GM18870 (cell line): ENCODE measurements around the gene TMEM45B.
"Not testable (repeated sequence)": the region's sequence is repeated elsewhere in the genome, so short reads cannot be mapped to it uniquely, and the experiment has no call there.

Experiments
- ATAC-seq: cut with Tn5 transposase; IDR thresholded peaks from one replicate; pipeline ENCODE4 v1.9.1; 2021; ENCODE audit warnings: moderate library complexity; ENCODE audit not compliant: unreplicated experiment

The TMEM45B gene

DNA sequence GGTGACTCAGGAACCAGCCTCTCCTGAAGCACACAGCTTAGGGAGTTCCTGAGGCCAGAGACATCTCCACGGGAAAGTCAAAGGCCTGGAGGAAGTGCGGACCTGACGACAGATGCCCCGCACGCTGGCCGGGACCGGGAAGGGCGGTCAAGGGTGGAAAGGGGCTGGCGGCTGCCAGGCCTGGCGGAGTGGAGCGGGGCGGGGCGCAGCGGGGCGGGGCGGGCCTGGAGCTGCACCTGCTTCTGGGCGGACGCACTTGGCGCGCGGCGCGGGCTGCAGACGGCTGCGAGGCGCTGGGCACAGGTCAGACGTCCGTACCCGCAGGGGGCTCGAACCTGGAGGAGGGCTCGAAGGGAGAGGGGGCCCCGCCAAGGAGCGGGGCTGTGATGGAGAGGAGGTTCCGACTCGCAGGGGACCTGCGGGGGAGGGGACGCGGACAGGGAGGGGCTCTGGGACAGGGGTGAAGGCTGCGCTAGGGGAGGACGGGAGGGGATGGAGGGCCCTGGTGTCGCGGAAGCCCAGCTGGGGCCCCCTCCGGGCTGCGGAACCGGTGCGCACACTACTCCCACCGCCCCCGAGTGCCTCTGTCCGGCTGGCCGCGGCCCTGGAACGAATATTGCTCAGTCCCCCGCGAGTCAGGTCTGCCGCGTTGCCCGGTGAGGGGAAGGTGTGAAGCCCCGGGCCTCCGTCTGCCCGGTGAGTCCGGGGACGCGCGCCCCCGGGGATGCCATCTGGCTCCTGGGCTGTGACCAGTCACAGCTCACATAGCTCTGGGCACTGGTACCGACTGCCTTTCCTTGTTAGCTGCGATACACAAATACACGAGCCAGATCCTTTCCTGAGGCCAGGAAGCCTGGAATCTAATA is at the start of gene TMEM45B:
TSS of gene TMEM45B (plus strand) at position 253 of the 866 bp plus-strand sequence. CDS start 36,635 bp downstream, outside the sequence.
- ATAC-seq, result no peak

DNA sequence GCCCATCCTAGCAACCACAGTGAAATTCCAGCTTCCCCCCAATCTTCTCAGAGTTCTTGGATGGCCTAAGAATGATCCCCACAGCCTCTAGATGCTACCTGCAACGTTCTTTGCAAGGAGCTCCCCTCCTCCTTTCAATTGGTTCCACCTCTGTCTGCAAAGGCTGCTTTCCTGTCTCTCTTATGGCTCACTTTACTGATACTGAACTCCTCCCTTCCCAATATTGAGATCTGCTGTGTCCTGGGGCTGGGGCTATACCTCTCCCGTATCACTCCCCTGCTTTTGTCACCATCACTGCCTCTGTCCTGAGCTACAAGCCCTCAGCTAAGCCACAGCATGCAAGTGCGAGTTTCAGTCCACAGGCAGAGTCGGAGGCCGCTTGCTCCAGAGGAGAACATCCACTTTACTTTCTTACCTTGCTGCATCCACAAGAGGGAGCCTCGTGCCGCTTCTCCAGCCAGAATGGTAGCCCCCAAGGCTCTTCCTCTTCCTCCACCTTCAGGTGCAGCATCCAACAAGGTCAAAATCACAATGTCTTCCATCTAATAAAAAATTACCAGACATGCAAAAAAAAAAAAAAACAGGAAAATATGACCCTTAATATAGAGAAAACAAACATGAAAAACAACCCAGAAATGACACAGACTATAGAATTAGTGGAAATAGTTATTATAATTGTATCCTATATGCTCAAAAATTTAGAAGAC is 48.6 kb upstream of the TMEM45B start:
- ATAC-seq, result no peak

GRCh38 chr11:129767827-129768226 is 47.8 kb upstream of the TMEM45B start:
- no peak for ATAC-seq

- ATAC-seq, result no peak
These were observed 47.3 kb upstream of the TMEM45B start for GRCh38 chr11:129768356-129768755.

DNA sequence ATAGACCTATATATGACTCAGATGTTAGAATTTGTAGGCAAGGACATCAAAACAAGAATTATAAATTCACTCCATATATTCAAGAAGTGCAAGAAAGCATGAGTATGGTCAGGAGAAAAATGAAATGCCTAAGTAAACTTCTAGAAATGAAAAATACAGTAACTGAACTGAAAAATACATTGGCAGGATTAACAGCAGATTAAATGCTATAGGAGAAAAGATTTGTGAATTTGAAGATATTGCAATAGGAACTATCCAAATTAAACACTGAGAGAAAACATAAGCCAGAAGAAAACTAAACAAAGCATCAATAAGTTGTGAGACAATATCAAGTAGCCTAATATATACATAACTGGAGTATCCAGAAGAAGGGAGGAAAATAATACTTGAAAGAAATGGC is 46.6 kb upstream of the TMEM45B start:
- no peak for ATAC-seq

GRCh38 chr11:129770993-129771392 is 44.7 kb upstream of the TMEM45B start:
- ATAC-seq, result no peak

DNA sequence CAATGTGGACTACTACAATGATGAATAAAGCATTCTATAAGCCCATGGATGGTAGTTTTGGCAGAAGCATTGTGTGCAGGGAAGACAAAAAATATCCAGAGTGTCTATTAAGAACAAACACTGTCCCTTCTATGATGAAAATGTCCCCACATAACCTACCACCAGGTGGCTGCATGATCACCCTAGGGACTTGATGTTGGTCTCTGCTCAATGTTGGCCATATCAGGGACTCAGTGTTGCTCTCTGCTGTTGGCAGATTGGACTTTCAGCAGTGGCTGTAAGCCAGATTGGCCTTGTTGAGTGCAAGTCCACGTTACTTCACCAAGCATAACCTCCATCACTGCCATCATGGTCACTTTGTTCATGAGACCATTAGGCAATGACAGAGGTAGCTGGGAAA is 44.2 kb upstream of the TMEM45B start:
- not testable (repeated sequence) for ATAC-seq

DNA sequence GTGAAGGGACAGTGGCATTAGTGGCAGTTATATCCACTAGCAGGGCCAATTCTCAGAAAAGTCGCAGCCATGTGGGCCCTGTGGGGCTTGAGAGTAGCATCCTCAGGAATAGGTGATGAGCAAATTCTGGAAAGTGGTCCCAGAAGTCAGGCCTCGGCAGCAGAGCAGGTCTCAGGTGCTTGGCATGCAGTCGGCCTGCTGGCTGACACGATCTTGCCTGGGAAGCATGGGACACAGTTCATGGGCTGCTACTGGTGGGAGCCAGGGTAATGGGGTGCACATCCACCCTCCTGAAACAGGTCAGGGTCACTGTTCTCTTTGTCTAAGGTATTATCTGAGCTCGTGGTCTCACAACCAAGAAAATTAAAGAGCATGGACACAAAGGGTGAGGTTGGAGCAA is 36.8 kb upstream of the TMEM45B start:
- no peak for ATAC-seq

DNA sequence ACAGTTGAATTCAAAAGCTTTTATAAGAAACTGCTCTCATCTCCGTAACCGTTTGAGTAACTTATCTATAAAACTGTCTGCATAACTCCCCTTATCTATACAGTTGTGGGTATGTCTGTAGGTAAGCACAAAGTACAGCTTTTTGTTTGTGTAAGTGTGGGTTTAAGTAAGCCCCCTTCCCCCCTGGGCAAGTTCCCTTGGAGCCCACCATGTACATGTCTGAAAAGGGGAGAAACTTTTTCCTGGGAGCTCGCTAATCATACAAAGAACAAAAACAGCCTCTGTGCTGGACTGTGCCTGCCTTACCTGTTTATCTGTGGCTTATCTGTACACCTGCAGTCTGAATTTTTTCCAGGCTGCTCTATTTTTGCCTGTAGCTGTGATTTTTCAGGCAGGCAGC is 36.3 kb upstream of the TMEM45B start:
- ATAC-seq, result no peak

DNA sequence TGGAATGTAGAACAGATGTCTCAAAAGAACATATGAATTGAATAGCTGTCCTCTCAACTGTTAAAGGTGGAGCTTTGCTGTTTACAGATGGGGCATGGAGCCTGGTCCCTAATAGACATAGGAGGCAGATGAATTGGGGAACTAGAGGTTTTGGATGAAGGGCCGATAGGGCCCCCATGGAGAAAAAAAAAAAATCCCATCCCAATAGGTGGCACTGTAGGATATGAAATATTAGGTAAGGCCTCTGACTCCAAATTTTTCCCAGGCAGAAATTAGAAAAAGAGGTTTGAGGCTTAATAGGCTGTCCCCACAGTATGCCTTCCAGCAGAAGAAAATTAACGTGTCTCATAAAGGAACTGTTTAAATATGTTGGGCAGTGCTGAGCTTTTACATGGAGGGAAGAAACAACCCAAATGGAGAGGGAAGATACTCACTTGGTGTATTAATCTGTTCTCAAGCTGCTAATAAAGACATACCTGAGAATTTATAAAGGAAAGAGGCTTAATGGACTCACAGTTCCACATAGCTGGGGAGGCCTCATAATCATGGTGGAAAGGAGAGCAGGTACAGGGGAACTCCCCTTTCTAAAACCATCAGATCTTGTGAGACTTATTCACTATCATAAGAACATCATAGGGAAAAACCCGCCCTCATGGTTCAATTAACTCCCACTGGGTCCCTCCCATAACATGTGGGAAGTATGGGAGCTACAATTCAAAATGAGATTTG is 30.1 kb upstream of the TMEM45B start:
- ATAC-seq, result no peak

DNA sequence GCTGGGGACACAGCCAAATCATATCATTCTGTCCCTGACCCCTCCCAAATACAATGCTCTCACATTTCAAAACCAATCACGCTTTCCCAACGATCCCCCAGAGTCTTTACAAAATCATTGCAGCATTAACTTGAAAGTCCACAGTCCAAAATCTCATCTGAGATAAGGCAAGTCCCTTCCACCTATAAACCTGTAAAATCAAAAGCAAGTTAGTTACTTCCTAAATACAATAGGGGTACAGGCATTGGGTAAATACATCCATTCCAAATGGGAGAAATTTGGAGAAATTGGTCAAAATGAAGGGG is 29.6 kb upstream of the TMEM45B start:
- ATAC-seq, result not testable (repeated sequence)

DNA sequence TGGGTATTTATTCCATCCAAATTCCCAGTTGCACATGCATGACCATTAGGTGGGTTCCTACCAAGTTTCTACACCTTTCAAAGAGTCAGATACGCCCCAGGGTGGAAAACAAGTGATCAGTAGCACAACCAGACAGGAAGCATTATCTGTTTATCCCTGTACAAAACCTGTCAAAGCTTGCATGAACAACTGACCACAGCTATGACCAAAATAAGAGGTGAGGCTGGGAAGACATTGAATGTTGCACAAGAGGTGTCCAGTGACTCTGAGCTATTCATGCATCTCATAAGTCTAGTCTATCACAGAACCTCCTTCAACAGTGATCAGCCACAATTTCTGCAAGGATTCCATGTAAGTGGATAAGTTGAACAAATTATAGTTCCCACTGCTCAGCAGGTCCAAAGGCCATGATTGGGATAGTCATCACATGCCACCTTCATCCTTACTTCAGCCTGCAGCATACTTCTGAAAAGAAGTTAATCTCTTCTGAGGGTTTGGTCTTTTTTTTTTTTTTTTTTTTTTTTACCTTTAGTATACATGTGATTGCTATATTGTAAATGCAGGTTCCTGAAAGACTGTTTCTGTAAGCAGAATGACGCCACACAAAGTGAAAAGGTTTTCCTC is 28.0 kb upstream of the TMEM45B start:
- no peak for ATAC-seq

DNA sequence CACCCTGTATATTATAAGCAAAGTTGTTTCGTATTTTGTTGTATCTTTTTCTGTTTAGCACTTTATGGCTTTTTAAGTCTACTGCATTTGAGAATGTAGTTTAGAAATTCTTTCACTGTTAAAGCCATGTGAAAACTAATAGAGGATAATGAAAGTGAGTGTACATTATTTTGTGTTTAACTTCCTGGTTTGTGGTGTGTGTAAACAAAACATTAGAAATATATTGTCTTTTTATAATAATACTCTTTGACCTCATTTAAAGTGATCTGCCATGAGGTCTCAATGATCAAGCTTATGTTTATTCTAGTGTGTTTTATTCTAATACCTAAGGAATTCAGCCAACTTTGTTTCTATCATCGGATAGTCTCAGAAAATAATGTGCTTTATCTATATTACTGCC is 27.4 kb upstream of the TMEM45B start:
- no peak for ATAC-seq

GRCh38 chr11:129790106-129790505 is 25.5 kb upstream of the TMEM45B start:
- ATAC-seq, result no peak

- ATAC-seq, result no peak
These were observed 24.1 kb upstream of the TMEM45B start for GRCh38 chr11:129791515-129791914.

DNA sequence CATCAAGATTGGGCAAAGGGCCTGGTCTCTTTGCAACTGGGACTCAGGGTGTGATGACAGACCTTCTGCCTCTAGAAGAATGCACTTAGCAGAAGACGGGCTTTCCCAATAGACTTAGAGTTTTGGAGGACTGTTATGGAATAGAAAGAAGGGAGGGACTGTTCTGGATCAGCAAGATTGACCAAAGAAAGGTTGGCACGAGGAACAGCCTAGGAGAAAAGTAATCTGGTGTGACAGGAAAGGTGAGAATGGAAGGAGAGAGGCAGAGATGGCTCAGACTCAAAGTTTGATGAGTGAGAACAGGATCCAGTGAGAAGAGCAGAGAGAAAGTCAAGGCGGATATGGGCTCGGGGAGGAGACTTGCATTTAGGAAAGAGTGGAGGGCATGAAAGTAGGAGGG is 23.0 kb upstream of the TMEM45B start:
- ATAC-seq, result no peak

GRCh38 chr11:129795089-129795488 is 20.6 kb upstream of the TMEM45B start:
- no peak for ATAC-seq

GRCh38 chr11:129798212-129798611 is 17.4 kb upstream of the TMEM45B start:
- ATAC-seq, result no peak

- ATAC-seq, result not testable (repeated sequence)
These were observed 15.5 kb upstream of the TMEM45B start for GRCh38 chr11:129800162-129800561.

GRCh38 chr11:129800655-129801054 is 15.0 kb upstream of the TMEM45B start:
- no peak for ATAC-seq

DNA sequence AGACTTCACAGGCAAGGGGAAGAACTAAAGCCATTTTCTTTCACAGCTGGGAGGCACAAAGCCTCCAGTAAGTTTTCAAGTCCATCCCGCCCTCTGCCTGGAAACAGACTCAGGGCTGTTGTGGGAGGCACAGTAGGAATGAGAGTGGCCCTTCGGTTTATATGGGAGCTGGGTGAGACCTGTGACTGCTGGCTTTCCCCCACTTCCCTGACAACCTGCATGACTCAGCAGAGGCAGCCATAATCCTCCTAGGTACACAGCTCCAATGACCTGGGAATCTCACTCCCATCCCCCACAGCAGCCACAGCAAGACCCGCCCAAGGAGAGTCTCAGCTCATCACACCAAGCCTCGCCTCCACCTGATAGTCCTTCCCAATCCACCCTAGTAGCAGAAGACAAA is 12.1 kb upstream of the TMEM45B start:
- no peak for ATAC-seq
